CD14-positive monocyte (primary cell): ENCODE measurements around the gene HGFAC. TPM values are rescaled to one million over a fixed set of nuclear protein-coding genes. Genes with fewer than 3 reads are reported as not detected.
A peak's percentile ranks its signal among the peaks of the same experiment; 100 is the strongest.

Experiments
- DNase-seq, 3 donors: peaks; one replicate each; pipeline ENCODE4 v3.0.0-alpha.2; 2011 to 2022
- H2AFZ ChIP-seq: 2 replicates; pipeline ENCODE4 v1.6.0; 2012; ENCODE audit warnings: mild to moderate bottlenecking, low read depth, low read length, inconsistent platforms; ENCODE audit not compliant: insufficient read depth, poor library complexity, severe bottlenecking
- H3K27ac ChIP-seq, 2 donors: 1 replicate in 1 of 2; 2 replicates in 1 of 2; pipeline ENCODE4 v1.5.1; 2012 to 2013; ENCODE audit warnings: low read length in 2 of 2, control low read depth in 1 of 2, inconsistent platforms in 1 of 2, low read depth in 1 of 2, mild to moderate bottlenecking in 1 of 2
- H3K27me3 ChIP-seq, 2 donors: one replicate each; pipeline versions ENCODE4 v1.6.0 to v1.6.1; 2011 to 2013; ENCODE audit warnings: low read length in 2 of 2; ENCODE audit not compliant: control insufficient read depth in 2 of 2, insufficient read depth in 2 of 2
- H3K36me3 ChIP-seq, 2 donors: replicated peaks in 1 of 2; 1 replicate in 1 of 2; 2 replicates in 1 of 2; pipeline versions ENCODE4 v1.5.1 to v1.6.1; 2012 to 2013; ENCODE audit warnings: low read length in 2 of 2, control low read depth in 1 of 2, inconsistent platforms in 1 of 2, mild to moderate bottlenecking in 1 of 2; ENCODE audit not compliant: insufficient read depth in 2 of 2, control insufficient read depth in 1 of 2
- H3K4me1 ChIP-seq, 2 donors: 1 replicate in 1 of 2; 2 replicates in 1 of 2; pipeline versions ENCODE4 v1.5.1 to v1.6.1; 2012 to 2013; ENCODE audit warnings: low read length in 2 of 2, control low read depth in 1 of 2, inconsistent platforms in 1 of 2, mild to moderate bottlenecking in 1 of 2, moderate library complexity in 1 of 2; ENCODE audit not compliant: insufficient read depth in 2 of 2, control insufficient read depth in 1 of 2
- H3K4me2 ChIP-seq: replicated peaks from 2 replicates; pipeline ENCODE3; 2012; ENCODE audit warnings: low read length, moderate library complexity, mild to moderate bottlenecking; ENCODE audit not compliant: poor library complexity, severe bottlenecking; ENCODE audit errors: extremely low read depth
- H3K4me3 ChIP-seq, 3 experiments: fragments of 200-600 bp in 1 of 3; sonication (generic) in 1 of 3; replicated peaks in 1 of 3; 1 replicate in 2 of 3; 2 replicates in 1 of 3; pipeline ENCODE4 v1.5.1; 2011 to 2013; ENCODE audit warnings: low read length in 3 of 3, mild to moderate bottlenecking in 3 of 3, control low read depth in 2 of 3, low read depth in 2 of 3, inconsistent platforms in 1 of 3, moderate library complexity in 1 of 3
- H3K79me2 ChIP-seq: 2 replicates; pipeline ENCODE4 v1.6.0; 2012; ENCODE audit warnings: mild to moderate bottlenecking, control low read depth, inconsistent platforms, low read length, moderate library complexity; ENCODE audit not compliant: insufficient read depth
- H3K9ac ChIP-seq: 2 replicates; pipeline ENCODE4 v1.6.0; 2017; ENCODE audit warnings: low read length, mild to moderate bottlenecking; ENCODE audit not compliant: insufficient read depth, poor library complexity, severe bottlenecking
- H3K9me3 ChIP-seq, 2 donors: replicated peaks in 1 of 2; 1 replicate in 1 of 2; 2 replicates in 1 of 2; pipeline versions ENCODE4 v1.5.1 to v1.6.1; 2012 to 2013; ENCODE audit warnings: low read length in 2 of 2, control low read depth in 1 of 2; ENCODE audit not compliant: control insufficient read depth in 1 of 2, insufficient read depth in 1 of 2
- H4K20me1 ChIP-seq: 2 replicates; pipeline ENCODE4 v1.6.0; 2012; ENCODE audit warnings: mild to moderate bottlenecking, low read length, control low read depth, moderate library complexity; ENCODE audit not compliant: insufficient read depth
- H3K27ac Mint-ChIP-seq, 7 donors: one replicate each; pipeline ENCODE4 v1.8.0; 2020; ENCODE audit warnings: mild to moderate bottlenecking in 7 of 7, mixed read lengths in 7 of 7, moderate library complexity in 6 of 7, inconsistent platforms in 2 of 7
- H3K27me3 Mint-ChIP-seq, 3 donors: one replicate each; pipeline ENCODE4 v1.8.0; 2021 to 2022; ENCODE audit warnings: low read depth in 3 of 3, mild to moderate bottlenecking in 3 of 3, mixed read lengths in 3 of 3, moderate library complexity in 3 of 3, inconsistent platforms in 1 of 3
- H3K36me3 Mint-ChIP-seq, 2 donors: one replicate each; pipeline ENCODE4 v1.8.0; 2020; ENCODE audit warnings: mixed read lengths in 2 of 2, inconsistent platforms in 1 of 2, mild to moderate bottlenecking in 1 of 2
- H3K4me1 Mint-ChIP-seq: one replicate; pipeline ENCODE4 v1.8.0; 2020; ENCODE audit warnings: mild to moderate bottlenecking, mixed read lengths
- H3K4me3 Mint-ChIP-seq, 2 donors: one replicate each; pipeline ENCODE4 v1.8.0; 2020; ENCODE audit warnings: mild to moderate bottlenecking in 2 of 2, mixed read lengths in 2 of 2, moderate library complexity in 1 of 2
- H3K9me3 Mint-ChIP-seq, 7 donors: one replicate each; pipeline ENCODE4 v1.8.0; 2020 to 2022; ENCODE audit warnings: mixed read lengths in 7 of 7, mild to moderate bottlenecking in 6 of 7, moderate library complexity in 6 of 7, inconsistent platforms in 2 of 7
- CTCF ChIP-seq: fragments of 200-600 bp; IDR thresholded peaks from one replicate; pipeline ENCODE4 v1.8.0; 2022; ENCODE audit warnings: antibody characterized with exemption, mild to moderate bottlenecking
- WGBS: methylation state at CpG from one replicate; pipeline ENCODE4 v1.1.5; 2013; ENCODE audit warnings: missing lambda C conversion rate; ENCODE audit not compliant: insufficient coverage; 5-methylcytosine and 5-hydroxymethylcytosine counted together
- intact Hi-C, 2 donors: fragments of 100-400 bp; cut with micrococcal nuclease; formaldehyde crosslinking; loops; one replicate each; pipeline versions ENCODE4 v1.15.0 to v1.15.1; 2023
- polyA plus RNA-seq, 3 donors: library from polyadenylated mRNA; depleted of rRNA in 1 of 3; unstranded in 2 of 3; stranded (reverse) in 1 of 3; fragments of 300-500 nt in 2 of 3; fragments of >200 nt in 1 of 3; fragmentation: Illumina TruSeq in 2 of 3; gene quantifications; 1 replicate in 2 of 3; 2 replicates in 1 of 3; pipeline ENCODE4 v1.2.3, GENCODE V29; 2012 to 2021

Gene HGFAC
- polyA plus RNA-seq, 3 donors, result 0.17 TPM; not detected in 2

DNA sequence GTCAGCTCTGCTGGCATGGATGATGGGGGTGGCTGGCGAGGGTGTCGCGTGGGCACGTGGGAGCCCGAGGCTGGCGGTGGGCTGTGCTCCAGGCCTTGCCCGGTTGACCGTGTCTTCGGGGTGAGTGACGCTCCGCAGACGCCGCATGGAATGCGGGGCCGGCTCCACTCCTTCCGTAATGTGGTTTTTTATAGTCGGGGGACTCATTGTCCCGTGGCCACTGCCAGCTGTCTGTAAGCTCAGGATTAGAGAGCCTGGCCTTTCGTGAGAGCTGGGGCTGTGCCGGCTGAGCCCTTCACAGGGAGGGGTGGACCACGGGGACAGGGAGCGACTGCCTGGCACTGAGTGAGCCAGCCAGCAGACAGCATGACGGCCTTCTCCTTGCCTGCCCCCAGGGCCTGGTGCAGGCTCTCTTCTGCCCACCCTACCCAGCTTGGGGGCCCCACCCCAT lies 41.7 kb downstream of the HGFAC start:
- no peak overlapping the region for H3K4me3 ChIP-seq
- Mint-ChIP-seq H3K9me3 (peaks cover 0 to 2% (median 0%) of the 10 kb centered on the region in 7 donors), H3K27ac (no peak overlapping the region), H3K4me1 (peaks cover 3% of the 10 kb centered on the region), H3K4me3 (no peak overlapping the region), H3K36me3 (no peaks in the 10 kb centered on the region), H3K27me3 (peaks cover 45 to 70% (median 45%) of the 10 kb centered on the region in 3 donors)
- H3K4me1 ChIP-seq, result peaks cover 6 to 10% of the 10 kb centered on the region in 2 donors
- no peak overlapping the region for H3K27ac ChIP-seq
- no peaks in the 10 kb centered on the region for H3K79me2 ChIP-seq
- no peak overlapping the region for H3K4me2 ChIP-seq
- H4K20me1 ChIP-seq, result no peaks in the 10 kb centered on the region
- H3K27me3 ChIP-seq, result peaks cover 0 to 46% of the 10 kb centered on the region in 2 donors
- no peaks in the 10 kb centered on the region for H3K9me3 ChIP-seq
- DNase-seq, result no peak
- 48% methylated on average over 22 of the region's 23 CpGs for WGBS
- no peak for TF ChIP-seq CTCF
- intact Hi-C loops, result no loop called here
- H3K36me3 ChIP-seq, result no peaks in the 10 kb centered on the region
- H3K9ac ChIP-seq, result no peak overlapping the region
- no peak overlapping the region for H2AFZ ChIP-seq

DNA sequence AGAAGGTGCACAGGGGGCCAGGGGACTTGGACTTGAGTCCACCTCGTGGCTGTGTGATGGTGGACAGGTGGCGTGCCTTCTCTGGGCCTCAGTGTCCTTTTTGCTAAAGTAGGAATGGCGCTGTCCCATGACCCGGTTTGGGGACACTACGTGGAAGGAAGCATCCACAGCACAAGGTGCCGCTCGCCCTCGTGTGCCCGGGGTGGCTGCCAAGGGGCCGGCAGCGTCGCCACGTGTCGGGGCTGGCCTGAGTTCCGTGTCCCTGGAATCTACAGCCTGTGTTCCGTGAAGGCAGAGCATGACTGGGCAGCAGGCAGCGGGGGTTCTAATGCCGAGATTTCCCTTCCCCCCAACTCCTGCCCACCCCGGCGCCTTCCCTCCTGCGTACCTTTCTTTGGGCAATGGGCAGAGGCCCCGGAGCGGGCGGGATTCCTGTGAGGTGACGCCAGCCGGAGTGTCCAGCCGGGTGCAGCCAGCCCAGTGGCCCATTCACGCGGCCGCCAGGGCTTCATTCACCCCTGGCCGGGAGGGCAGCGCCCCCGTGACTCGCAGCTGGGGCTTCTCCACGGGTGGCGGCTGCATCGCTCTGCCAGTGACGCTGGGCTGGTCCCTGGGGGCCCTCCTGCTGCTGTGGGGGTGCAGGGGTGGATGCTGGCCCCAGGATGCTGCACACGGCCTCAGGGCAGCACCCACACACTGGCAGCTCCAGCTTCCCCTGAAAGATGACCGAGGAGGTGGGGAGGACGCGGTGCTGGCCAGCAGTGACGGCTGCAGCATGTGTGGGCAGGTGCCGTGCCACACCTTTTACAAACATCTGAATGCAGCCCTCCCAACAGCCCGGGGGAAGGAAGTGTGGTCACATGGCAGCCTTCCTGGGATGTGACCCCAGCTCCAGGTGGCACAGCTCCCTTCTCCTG lies 42.5 kb downstream of the HGFAC start:
- Histone ChIP-seq H3K9me3 (no peaks in the 10 kb centered on the region), H3K36me3 (no peaks in the 10 kb centered on the region), H4K20me1 (no peaks in the 10 kb centered on the region), H3K27ac (no peak overlapping the region), H2AFZ (no peak overlapping the region), H3K27me3 (peaks cover 0 to 46% of the 10 kb centered on the region in 2 donors), H3K4me2 (no peak overlapping the region), H3K9ac (no peak overlapping the region), H3K4me3 (no peak overlapping the region), H3K4me1 (peaks cover 6 to 10% of the 10 kb centered on the region in 2 donors), H3K79me2 (no peaks in the 10 kb centered on the region)
- H3K9me3 Mint-ChIP-seq, result peaks cover 0 to 2% (median 0%) of the 10 kb centered on the region in 7 donors
- intact Hi-C loops, result no loop called here
- no peaks in the 10 kb centered on the region for H3K36me3 Mint-ChIP-seq
- peaks cover 50 to 79% (median 50%) of the 10 kb centered on the region in 3 donors for H3K27me3 Mint-ChIP-seq
- TF ChIP-seq CTCF, result no peak
- no peak overlapping the region for H3K27ac Mint-ChIP-seq
- H3K4me1 Mint-ChIP-seq, result peaks cover 3% of the 10 kb centered on the region
- H3K4me3 Mint-ChIP-seq, result peak overlapping the region in 1 of 2 donors; percentile 64
- no peak for DNase-seq
- WGBS, result 61% methylated on average over 37 of the region's 45 CpGs
